Muscle layer of colon (tissue), 2 donors: ENCODE measurements around the gene FAM72A.
"Not testable (repeated sequence)": the region's sequence is repeated elsewhere in the genome, so short reads cannot be mapped to it uniquely, and the experiment has no call there.

Experiments used
- H3K27ac ChIP-seq: one replicate; pipeline ENCODE4 v1.7.0; 2013; ENCODE audit warnings: low read depth, mild to moderate bottlenecking, low read length, moderate library complexity
- H3K27me3 ChIP-seq, 2 donors: one replicate each; pipeline ENCODE4 v1.7.0; 2013; ENCODE audit warnings: low read length in 2 of 2, mild to moderate bottlenecking in 2 of 2; ENCODE audit not compliant: insufficient read depth in 2 of 2, control insufficient read depth in 1 of 2
- H3K36me3 ChIP-seq: one replicate; pipeline ENCODE4 v1.7.0; 2013; ENCODE audit warnings: mild to moderate bottlenecking, low read length; ENCODE audit not compliant: insufficient read depth
- H3K4me1 ChIP-seq: one replicate; pipeline ENCODE4 v1.7.0; 2013; ENCODE audit warnings: mild to moderate bottlenecking, low read length; ENCODE audit not compliant: insufficient read depth
- H3K4me3 ChIP-seq, 2 donors: one replicate each; pipeline ENCODE4 v1.7.0; 2013; ENCODE audit warnings: low read length in 2 of 2, low read depth in 1 of 2, mild to moderate bottlenecking in 1 of 2, moderate library complexity in 1 of 2
- H3K9ac ChIP-seq: one replicate; pipeline ENCODE4 v1.7.0; 2013; ENCODE audit warnings: low read length
- H3K9me3 ChIP-seq: one replicate; pipeline ENCODE4 v1.7.0; 2013; ENCODE audit warnings: mild to moderate bottlenecking, low read length
- donor health status: abdominal sarcoma.
- donor health status: Adenocarcinoma of cecum.

FAM72A gene

DNA sequence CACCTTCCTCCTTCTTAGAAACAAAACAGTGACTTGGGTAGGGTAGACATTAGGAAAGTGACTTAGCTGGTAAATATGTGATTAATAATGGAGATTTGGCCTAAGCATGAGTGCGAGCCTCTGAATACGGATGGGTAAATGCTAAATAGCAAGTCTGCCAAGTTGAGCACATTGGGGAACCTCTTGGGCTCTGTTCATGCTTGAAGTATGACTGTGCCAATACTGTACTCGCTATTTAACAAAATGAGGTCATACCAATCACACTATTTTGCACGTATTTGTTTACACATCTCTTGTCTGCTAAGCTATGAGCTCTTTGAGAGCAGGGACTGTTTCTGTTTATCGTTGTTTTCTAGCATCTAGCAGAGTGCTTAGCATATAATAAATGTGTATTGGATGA is 24.2 kb upstream of the FAM72A start:
- H3K9me3 ChIP-seq = not testable (repeated sequence)

DNA sequence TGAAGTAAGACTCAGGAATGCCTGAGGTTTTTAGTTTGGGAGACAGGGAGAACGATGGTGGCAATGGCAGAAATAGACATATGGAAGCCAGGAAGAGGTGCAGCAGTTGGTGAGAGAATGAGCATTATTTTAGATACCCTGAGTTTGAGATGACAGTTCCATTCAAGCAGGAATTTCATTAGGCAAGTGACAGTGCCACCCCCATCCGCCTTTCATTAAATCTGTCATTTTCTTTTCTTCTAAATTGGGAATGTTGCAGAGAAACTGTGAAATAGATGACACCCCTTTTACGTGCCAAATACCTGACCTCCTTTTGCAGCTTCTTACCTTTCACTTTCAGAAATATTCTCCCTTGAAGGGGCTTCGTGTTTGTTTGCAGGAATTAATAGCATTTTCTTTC is 22.7 kb upstream of the FAM72A start:
- not testable (repeated sequence) for H3K4me1 ChIP-seq, H3K9ac ChIP-seq, H3K9me3 ChIP-seq, H3K27me3 ChIP-seq, H3K27ac ChIP-seq, H3K4me3 ChIP-seq, H3K36me3 ChIP-seq

More for the DNA sequence above, 24.2 kb upstream of the FAM72A start:
- H3K9ac ChIP-seq, H3K4me3 ChIP-seq, H3K36me3 ChIP-seq, H3K4me1 ChIP-seq, H3K27me3 ChIP-seq, H3K27ac ChIP-seq: not testable (repeated sequence)

DNA sequence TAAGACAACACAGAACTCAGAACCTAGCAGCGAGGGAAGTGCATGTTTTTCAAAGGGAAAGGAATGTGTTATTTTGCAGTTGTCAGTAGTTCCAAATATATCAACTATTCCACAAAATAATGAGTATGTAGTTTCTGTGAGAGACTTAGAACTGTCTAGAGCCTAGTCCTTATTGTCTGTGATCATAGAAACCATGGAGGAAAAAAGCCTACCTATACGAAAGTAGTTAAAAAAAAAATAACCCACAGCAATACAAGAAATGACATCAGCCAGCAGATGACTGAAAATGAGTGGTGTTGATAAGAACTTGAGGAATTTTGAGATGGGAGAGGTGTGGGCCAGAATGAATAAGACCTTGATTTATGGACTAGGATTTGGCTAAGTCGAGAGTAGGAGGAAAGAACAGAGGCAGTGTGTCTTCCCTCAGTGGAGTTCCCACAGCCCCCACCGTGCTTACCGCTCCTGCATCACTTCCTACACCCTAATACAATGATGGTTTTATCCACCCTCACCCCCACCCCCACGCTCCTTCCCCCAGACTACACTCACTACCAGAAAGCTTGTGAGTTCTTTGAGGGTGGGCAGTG is 21.6 kb upstream of the FAM72A start:
- H3K4me1 ChIP-seq, H3K36me3 ChIP-seq, H3K27ac ChIP-seq, H3K9me3 ChIP-seq, H3K9ac ChIP-seq, H3K4me3 ChIP-seq, H3K27me3 ChIP-seq: not testable (repeated sequence)

DNA sequence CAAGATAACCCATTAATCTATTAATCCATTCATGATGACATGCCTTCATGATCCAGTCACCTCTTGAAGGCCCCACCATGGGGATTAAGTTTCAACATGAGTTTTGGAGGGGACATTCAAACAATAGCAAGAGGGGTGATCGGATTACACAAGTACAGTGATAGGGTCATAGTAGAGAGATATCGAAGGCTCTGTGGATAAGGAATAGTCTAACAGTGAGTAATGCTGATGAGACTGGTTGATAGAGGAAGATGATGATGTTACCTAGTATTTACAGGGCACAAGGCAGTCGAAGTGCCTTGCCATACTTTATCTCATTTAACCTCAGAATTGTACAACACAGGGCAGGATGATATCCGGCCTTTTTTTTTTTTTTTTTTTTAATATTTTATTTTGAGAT is 18.9 kb upstream of the FAM72A start:
- not testable (repeated sequence) for H3K9ac ChIP-seq, H3K27me3 ChIP-seq, H3K9me3 ChIP-seq, H3K27ac ChIP-seq, H3K4me1 ChIP-seq, H3K4me3 ChIP-seq, H3K36me3 ChIP-seq

DNA sequence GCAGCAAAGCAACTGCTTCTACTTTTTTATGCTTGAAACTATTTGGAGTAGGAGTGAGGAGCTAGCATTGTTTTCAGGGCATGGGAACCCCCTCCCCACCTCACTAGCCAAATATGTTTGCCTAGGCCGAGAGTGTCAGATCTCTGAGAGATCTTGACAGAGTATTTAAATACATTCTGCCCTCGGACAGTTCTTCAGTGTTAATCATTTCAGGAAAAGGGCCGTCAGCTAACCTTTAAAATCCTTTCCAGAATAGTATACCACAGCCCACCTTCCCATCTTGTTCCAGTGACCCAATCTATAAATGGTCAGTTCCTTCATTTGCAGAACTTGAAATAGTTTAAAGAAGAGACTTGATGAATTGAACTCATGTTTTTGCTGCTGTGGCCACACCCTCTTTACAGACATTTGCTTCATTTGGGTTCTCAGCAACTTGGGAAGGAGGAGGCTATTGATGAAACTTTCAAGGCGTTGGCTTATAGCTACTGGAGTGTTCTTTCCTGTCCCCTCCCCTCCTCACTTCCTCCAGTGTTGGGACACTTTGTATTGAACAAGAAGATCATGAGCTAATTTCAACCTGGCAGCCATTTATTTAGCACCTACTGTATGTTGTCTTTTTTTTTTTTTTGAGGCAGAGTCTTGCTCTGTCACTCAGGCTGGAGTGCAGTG is 17.8 kb upstream of the FAM72A start:
- H3K9ac ChIP-seq, H3K4me1 ChIP-seq, H3K27me3 ChIP-seq, H3K36me3 ChIP-seq, H3K27ac ChIP-seq, H3K9me3 ChIP-seq, H3K4me3 ChIP-seq: not testable (repeated sequence)

DNA sequence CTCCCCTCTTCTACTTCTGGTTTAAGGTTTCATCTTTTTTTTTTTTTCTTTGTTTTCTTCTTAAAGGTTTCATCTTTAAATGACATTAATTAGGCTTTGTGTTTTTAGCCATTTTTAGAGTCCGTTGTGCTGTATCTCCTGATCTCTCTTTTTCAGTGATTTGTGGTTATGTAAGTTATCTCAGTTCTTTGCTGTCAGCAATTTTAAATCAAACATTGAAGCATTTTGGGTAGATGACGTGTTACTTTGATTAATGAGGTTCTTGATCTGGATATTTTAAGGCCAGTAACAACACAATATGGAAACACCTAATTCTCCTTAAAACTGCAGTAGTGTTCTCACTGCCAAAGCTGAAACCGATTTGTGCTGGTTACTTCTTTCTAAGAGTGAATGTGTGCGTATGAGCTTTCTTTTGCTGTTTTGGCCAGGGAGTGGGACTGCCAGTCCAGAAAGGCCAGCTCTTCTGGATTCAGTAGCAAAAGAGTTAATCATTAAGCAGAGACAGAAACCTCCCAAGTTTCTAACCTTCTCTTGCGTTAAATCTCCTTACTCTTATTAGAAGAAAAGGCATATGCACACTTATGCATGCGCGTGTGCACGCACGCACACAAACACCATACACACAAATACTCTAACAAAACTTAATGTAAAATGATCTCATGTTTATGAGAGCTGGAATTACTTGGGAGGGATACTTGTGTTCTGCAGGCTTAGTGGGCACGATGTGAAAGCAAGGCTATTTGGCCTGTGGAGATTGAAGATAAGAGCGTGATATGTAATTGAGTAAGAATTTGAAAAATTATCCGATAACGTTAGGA is 17.1 kb upstream of the FAM72A start:
- not testable (repeated sequence) for H3K4me3 ChIP-seq, H3K9ac ChIP-seq, H3K27ac ChIP-seq, H3K27me3 ChIP-seq, H3K4me1 ChIP-seq, H3K9me3 ChIP-seq, H3K36me3 ChIP-seq

DNA sequence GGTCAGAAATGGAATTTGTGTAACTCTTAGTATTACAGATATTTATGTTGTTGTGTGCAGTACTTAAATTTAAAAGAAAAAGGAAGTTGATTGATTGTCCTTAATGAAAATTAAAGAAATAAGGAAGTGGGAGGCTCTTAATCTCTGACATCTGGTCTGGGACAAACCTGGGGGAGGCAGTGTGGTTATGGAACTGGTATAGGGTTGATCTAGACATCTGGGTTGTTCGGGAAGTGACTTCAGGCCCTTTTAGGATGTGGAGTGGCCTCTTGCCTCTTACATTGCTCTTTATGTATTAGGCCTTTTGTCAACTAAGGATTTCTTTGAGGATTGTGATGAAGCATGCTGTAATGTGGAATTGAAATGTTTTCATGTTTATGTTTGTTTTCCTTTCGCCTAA is 16.1 kb upstream of the FAM72A start:
- not testable (repeated sequence) for H3K27me3 ChIP-seq, H3K4me1 ChIP-seq, H3K36me3 ChIP-seq, H3K4me3 ChIP-seq, H3K9ac ChIP-seq, H3K9me3 ChIP-seq, H3K27ac ChIP-seq

DNA sequence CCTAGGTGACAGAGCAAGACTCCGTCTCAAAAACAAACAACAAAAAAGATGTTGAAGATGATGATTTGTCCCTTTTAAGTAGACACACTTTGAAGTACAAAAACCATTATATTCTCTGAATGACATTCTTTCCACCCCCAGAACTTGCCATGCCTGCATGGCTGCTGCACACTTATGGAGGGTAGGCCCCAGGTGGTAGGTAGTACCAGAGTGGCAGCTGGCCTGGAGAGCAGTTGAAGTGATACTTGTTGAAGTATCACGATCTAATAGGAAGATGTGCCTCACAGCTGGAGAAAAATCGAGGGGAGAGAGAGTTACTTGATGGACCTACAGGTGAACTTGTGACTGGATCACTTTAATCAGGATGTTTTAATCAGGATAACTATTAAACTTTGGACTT is 15.6 kb upstream of the FAM72A start:
- not testable (repeated sequence) for H3K9ac ChIP-seq, H3K27me3 ChIP-seq, H3K27ac ChIP-seq, H3K36me3 ChIP-seq, H3K4me1 ChIP-seq, H3K9me3 ChIP-seq, H3K4me3 ChIP-seq

DNA sequence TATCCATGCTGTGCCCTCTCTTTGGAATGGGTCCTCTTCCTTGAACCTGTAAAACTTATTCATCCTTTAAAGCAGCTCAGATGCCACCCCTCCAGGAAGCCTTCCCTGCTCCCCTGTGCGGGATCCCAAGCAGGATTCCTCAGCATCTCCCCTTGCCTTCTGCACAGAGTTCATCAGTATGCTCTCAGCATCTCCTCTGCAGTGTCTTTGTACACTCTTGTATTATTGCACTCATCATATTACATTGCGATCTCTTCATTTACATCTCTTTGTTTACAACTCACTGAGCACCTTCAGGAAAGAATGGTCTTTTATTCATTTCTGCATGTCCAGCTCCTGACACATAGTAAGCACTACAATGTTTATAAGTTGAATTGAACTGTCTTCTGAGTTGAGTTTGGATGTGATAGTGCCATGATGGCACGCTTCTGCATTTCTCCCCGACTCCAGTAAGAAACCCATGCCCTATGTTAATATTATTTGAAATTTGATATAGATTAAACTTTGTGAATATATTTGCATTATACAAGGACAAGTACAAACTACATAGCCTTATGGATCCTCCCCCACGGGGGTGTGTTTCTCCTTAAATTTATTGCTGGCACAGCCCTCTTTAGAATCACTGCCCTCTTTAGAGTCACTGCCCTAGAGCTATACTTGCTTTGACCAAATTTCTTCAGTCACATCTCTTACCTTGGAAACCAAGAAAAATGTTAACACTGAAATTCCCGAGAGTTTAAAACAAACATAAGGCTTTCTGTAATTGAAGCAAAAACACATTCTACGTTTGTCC is 13.2 kb upstream of the FAM72A start:
- not testable (repeated sequence) for H3K36me3 ChIP-seq, H3K4me1 ChIP-seq, H3K9me3 ChIP-seq, H3K9ac ChIP-seq, H3K4me3 ChIP-seq, H3K27ac ChIP-seq, H3K27me3 ChIP-seq

DNA sequence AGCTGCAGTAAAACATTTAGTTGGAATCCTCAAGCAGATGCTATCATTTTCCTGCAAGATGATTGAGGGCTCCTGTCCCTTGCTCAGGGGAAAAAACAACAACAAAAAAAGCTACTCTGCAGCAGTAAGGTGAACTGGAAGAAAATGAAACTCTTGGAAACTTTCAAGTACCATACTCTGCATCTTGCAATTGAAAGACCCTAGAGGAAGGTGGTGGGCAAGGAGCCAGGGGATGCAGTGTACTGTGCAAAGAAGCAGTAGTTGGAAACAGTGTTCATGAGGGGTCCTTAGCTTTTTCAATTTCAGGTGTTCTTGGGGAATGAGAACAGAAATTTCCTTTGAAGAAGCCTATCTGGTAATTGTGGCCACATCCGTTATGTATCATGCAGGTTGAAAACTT is 8.2 kb upstream of the FAM72A start:
- not testable (repeated sequence) for H3K4me3 ChIP-seq, H3K36me3 ChIP-seq, H3K27ac ChIP-seq, H3K27me3 ChIP-seq, H3K9ac ChIP-seq, H3K4me1 ChIP-seq, H3K9me3 ChIP-seq

DNA sequence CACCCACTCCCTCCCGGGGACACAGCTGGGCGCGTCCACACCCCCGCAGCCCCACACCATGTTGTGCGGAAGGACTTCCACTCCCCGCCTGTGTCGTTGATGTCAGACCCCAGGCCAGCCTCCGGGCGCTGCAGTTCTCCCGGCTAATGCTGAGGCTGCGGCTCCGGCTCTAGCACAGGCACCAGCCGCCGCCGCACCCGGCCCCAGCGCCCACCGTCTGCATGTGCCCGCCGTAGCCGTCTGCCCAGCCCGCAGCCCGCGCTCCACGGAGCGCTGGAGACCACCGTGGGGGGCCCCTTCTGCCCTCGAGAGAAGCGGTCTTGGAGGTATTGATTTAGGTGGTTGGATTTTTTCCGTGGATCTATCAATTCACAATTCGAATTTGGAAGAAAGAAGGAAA is 2.9 kb upstream of the FAM72A start:
- not testable (repeated sequence) for H3K4me3 ChIP-seq, H3K27ac ChIP-seq, H3K36me3 ChIP-seq, H3K27me3 ChIP-seq, H3K4me1 ChIP-seq, H3K9me3 ChIP-seq, H3K9ac ChIP-seq
